ENCODE measurements around the gene HIGD1A.

The HIGD1A gene

DNA sequence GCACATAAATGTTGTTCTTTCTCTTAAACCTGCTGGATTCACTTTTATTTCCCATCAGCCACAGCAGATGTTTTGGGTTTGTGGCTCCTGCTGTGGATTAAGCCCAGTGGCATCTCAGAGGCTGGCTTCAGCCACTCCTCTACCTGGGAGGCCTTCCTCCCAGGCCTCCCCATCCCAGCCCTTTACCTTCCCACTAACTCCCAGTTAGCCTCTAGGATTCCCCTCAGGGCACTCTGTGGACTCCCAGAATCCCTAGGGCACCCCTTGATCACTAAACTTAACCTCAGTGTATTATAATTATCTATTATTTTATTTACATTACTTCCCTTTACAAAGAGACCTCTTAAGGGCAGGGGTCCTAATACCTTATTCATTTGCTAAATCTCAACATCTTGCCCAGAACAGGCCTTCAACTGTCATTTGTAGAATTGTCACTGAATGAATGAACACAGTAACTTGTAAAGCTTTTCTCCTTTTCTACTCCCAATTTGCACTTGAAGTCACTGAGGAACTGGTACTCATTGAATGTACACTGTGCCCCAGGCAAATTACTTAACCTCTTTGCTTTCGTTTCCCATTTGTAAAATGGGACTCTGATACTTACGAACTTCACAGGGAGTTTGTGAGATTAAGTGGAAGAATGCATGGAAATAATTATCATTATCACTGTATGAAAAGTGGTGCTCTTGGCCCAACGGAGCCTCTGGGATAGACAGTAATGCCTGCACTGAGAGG, 39.6 kb downstream of the HIGD1A start:
- no peak overlapping the region for H3K4me3 ChIP-seq (ENCODE audit: low read depth, low read length)
- TF ChIP-seq, protein P1, sequence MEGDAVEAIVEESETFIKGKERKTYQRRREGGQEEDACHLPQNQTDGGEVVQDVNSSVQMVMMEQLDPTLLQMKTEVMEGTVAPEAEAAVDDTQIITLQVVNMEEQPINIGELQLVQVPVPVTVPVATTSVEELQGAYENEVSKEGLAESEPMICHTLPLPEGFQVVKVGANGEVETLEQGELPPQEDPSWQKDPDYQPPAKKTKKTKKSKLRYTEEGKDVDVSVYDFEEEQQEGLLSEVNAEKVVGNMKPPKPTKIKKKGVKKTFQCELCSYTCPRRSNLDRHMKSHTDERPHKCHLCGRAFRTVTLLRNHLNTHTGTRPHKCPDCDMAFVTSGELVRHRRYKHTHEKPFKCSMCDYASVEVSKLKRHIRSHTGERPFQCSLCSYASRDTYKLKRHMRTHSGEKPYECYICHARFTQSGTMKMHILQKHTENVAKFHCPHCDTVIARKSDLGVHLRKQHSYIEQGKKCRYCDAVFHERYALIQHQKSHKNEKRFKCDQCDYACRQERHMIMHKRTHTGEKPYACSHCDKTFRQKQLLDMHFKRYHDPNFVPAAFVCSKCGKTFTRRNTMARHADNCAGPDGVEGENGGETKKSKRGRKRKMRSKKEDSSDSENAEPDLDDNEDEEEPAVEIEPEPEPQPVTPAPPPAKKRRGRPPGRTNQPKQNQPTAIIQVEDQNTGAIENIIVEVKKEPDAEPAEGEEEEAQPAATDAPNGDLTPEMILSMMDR (IDR thresholded peaks at IDR 0.05; ENCODE audit: borderline replicate concordance, insufficient read depth, low read depth, low read length) = no peak

DNA sequence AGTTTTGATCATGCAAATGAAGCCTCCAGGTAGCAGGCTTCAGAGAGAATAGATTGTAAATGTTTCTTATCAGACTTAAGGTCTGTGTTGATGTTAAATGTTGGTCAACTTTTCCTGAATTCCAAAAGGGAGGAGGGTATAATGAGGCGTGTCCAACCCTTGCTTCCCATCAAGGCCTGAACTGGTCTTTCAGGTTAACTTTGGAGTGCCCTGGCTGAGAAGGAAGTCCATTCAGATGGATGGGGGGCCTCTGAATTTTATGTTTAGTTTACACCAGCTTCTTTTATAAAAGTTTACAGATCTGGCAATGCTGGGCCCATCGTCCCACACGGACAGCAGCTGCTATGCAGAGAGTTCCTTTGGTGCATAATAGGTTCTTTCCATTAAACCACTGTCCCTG, 40.2 kb downstream of the HIGD1A start:
- H3K4me3 ChIP-seq (ENCODE audit: low read depth, low read length) = no peak overlapping the region
- TF ChIP-seq, protein P1 (IDR thresholded peaks at IDR 0.05; ENCODE audit: borderline replicate concordance, insufficient read depth, low read depth, low read length) = no peak

DNA sequence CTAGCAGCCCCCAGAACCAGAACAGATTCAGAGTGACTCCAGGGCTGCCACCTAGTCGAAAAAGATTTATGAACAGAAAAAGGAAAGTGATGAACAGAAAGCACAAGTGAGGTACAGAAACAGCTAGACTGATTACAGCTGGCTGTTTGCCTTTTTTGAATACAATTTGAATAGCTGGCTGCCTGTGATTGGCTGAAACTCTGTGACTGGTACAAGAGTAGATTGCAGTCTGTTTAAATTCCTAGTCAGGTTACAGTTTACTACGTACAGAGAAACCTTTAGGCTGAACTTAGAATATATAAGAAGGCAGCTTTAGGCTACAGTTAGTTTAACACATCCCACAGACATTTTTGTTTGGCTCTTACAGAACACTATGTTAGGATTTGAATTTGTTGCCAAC, 41.3 kb downstream of the HIGD1A start:
- TF ChIP-seq, protein P1 (IDR thresholded peaks at IDR 0.05; ENCODE audit: borderline replicate concordance, insufficient read depth, low read depth, low read length) = no peak
- H3K4me3 ChIP-seq (ENCODE audit: low read depth, low read length) = no peak overlapping the region

DNA sequence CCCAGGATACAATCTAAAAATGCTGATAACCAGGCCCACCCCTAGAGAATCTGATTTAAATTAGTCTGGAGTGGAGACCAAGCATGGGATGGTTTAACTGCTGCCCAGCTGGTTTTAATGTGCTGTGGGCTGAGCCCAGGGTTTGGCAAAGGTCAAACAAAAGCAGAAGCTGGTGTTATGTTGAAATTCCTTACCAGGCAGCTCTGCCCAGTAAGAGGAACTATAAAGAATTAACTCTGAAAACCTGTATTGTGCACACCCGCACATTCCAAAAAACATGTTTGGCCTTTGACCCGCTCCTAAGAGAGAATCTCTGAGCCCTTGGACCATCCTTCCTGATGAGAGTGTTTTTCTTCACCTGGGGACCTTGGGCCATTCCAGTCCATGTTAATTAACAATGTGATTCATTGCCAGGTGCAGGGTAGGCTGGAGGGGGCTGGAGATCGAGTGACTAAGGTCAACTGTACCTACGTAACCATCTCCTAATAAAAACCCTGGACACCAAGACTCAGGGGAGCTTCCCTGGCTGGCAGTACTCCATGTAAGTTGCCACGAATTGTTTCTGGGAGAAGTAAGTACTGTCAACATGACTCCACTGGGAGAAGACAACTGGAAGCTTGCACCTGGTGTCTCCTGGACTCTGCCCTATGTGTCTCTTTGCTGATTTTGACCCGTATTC, 42.1 kb downstream of the HIGD1A start:
- H3K4me3 ChIP-seq (ENCODE audit: low read depth, low read length) = no peak overlapping the region
- TF ChIP-seq, protein P1 (IDR thresholded peaks at IDR 0.05; ENCODE audit: borderline replicate concordance, insufficient read depth, low read depth, low read length) = no peak

DNA sequence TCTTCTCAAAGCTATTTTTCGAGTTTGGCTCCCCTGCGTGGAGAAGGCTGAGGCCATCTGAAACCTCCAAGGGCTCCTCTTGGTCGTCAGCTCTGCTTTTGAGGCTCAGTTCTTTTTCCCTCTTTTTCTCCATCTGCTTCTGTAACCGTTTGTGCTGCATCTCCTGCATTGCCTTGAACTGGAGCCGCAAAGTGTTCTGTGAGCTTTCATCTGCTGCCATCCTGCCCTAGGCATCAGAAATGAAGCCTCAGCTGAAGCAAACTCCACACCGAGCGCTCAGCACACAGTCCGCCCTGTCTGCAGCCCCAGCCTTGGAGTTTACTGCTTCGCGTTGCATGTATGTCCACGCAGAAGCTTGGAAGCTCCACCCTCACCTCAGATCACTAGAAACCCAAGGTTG, 46.2 kb downstream of the HIGD1A start:
- H3K4me3 ChIP-seq (ENCODE audit: low read depth, low read length) = no peak overlapping the region
- TF ChIP-seq, protein P1 (IDR thresholded peaks at IDR 0.05; ENCODE audit: borderline replicate concordance, insufficient read depth, low read depth, low read length) = no peak

DNA sequence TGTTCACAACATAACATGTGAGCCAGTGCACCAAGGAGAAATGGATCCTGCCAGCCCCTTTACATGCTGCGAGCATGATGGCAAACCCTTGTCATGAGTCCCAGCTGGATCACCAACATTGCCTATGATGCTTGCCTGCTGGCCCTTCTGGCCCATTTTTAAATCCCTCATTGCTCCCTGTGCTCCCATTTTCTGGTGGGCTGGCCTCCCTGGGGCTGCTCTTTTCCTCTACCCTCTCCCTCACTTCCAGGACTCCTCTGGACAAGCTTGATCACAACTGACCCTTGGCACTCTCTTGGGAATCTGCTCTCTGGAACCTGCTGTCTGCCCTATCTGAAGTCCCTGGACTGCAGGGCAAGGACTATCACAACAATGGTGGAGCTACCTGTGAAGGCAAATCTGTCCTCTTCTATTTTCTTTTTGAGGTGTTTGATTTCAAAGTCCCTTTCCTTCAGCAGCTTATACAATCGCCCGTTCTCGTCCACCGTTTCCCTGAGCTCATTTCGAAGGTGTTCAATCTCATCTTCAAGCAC, 47.5 kb downstream of the HIGD1A start:
- TF ChIP-seq, protein P1 (IDR thresholded peaks at IDR 0.05; ENCODE audit: borderline replicate concordance, insufficient read depth, low read depth, low read length) = no peak
- H3K4me3 ChIP-seq (ENCODE audit: low read depth, low read length) = no peak overlapping the region
